GM19467 (cell line): ENCODE results near the gene SLC12A4.

Experiments
- ATAC-seq: cut with Tn5 transposase; IDR thresholded peaks from one replicate; pipeline ENCODE4 v1.9.1; 2021; ENCODE audit warnings: mild to moderate bottlenecking, moderate library complexity; ENCODE audit not compliant: unreplicated experiment

Gene SLC12A4

DNA sequence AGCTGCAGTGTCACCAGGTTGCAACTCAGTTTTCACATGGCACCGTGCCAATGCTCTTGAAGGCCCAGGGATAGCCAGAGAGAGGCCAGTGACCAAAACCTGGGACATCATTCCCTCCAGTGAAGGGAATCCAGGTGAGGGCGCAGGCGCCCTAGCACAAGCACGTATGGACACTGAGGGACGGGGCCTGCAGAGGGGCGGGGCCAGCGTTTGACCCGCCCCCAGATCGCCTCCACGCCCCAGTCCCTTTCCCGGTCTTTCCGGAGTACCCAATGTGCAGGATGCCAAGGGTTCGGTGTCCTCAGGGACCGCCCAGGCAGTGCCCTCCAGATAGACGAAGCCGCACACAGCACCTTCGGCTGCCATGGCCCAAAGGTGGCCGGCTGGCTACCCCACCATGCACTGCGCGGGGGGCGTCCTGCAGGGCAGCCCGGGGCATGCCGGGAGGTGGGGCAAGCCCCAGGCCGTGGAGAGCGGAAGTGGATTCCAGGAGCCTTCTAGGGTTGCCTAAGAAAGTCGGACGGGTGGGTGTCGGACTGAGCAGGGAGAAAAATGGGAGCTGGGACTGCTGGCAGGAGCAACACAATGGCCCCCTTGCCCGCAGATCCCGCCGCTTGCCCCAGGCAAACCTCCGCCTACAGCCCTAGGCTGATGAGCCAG, 4.6 kb downstream of the SLC12A4 start:
- ATAC-seq: no peak

DNA sequence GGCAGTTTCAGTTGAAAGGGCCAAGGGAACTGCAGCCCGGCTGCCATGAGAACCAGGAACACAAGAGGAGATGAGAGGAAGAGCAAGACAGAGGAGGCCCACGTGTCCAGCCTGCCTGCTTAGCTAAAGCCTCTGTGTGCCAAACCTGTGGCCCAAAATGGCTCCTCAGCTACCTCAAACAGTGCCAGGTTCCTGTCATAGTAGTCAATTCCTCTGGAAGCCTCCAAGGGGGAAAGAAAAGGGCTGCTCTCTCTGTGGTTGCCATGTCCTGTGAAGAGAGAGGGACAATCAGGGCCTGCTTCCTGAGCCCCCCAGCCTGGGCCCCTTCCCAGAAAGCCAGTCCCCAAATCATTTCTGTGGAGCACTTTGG, 5.2 kb downstream of the SLC12A4 start:
- ATAC-seq: no peak

DNA sequence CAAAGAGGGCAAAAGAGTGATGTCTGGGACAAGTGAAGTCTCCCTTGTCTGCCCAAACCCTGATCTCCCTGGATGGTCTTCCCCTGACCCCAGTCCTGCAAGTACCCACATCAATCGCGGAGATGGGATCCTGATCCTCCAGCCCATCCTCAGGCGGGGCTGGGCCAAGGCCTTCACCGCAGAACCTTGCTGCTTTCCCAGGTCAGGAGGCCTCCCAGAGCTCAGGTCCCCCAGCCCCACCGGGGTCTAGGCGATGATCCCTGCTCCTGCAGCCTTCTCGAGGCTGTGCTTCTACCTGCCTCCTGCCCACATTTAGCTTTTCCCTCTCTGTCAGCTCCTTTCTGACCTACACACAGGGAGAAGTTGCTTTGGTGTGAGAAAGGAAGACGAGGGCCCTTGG, 6.3 kb downstream of the SLC12A4 start:
- no peak for ATAC-seq

DNA sequence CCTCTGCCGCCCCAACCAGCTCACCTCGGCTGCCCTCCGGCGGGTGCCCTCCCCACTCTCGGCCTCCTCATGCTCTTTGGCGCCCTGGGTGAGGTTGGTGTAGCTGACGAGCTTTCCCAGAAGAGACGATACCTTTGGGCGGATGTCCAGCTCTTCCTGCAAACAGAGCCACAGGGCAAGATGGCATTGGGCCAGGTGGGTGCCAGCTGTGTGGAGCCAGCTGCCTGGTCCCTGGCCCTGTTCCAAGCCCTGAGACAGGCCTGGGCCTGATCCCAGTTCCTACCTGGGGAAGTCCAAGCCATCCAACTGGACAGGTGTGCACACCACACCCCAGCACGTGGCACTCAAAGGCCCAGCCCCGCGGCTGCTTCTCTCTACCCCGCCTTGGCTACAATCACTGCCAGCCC, 6.9 kb downstream of the SLC12A4 start:
- ATAC-seq: no peak

DNA sequence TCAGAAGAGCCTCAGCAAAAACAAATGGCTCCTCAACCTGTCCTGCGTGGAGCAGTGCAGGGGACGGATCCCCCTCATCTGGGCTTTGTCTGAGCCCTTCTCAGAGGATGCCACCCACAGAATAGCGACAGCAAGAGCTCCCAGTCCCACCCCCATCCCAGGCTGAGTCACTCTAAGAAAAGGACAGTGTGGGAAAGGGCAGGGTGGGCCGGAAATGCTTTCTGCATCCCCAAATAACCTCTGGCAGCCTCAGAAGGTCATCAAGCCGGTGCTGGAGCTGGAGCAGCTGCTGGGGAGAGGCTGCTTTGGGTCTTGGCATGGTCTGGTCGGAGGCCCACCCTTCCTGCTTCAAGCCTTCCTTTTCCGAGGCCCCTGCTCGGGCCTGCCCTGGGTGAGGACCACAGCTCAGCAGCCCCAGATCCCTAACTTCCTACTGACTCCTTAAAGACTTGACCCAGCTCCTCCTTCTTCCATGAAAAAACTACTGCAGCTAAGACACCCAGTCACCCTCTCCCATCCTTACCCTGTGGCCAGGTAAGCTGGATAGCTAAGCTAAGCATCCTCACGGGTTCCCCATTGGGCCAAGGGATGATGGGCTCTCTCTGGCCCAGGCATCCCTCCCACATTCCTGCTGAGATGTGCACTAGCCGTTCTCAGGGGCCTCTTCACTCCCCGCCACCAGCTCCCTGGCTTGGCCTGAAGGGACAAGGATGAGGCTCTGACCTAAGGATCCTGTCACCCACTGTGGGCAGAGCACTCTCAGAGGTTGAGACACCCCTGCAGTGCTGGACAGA, 8.7 kb downstream of the SLC12A4 start:
- no peak for ATAC-seq

DNA sequence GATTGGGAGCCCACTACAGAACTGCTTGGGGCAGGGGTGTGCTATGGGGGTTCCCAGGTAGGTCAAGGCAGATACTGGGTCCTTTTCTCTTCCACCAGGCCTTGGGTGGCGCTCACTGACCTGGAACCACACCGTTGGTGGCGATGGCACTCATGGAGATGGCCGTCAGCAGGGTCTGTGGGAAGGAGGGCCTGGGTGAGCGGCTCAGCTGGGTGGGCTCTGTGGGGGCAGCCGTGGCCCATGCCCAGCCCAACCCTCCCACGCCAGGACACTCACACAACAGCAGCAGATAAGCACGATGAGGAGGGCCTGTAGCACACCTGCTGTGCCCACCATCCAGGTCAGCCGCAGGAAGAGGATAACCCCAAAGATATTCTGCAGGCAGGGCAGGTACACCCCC, 10.8 kb downstream of the SLC12A4 start:
- no peak for ATAC-seq

DNA sequence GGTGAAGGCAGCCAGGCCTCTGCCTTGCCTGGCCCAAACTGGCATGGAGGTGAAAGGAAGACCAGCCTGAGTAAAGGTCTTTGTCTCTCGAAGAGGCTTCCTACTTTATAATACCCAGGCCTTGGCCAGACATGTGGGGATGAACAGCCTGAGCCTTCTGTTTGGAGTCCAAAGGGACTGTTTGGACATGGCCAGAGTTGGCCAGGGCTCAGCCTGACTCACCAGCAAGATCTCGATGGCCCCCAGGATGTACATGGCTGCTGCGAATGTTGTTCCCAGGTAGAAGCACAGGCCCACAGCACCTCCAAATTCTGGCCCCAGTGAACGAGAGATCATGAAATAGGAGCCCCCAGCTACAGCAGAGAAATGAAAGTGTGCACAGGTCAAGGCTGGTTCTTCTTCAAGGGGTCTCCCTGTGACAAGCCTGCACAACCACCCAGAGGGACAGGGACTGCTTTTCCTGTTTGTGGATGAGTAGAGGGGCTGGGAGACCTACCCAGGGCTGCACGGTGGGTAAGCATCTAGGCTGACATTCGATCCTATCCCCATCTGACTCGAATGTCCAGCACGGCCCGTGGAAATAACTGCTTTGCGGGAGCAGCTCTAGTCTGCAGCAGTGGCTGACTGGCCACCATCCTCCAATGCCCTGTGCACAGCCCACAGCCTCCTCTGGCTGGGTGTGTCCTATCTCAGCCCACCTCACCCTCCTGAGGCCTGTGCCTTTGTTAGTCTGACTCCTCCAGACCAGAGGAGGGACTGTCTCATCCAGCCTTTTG, 13.8 kb downstream of the SLC12A4 start:
- ATAC-seq: no peak

DNA sequence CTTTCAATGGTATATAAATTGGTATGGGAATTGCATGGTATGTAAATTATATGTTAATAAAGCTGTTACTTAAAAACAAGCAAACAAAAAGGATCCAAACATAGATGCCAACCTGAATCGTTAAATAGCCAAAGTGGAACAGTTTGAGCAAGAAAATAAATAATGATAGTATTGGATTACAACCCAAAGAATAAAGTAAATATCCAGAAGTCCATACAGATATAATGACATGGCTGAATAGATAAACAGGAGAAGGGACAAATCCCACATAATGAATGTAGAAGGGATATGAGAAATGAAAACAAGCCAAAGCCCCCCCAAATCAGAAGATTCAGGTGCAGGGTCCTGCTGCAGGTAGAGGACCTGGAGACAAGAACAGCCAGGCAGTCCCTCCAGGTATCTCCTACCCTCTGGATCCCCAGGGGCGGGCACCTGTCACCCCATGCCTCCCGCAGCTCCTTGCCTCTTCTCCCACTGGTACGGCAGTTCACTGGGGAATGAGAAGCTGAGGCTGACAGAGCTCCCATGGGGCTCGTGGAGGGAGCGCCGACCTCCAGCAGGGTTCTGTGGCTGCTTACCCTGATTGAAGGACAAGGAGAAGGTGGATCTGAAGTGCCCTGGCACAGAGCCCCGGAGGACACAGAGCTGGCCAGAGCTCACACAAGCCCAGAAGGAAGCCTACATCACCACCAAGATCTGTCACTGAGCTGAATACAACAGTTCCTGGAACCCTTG, 14.6 kb downstream of the SLC12A4 start:
- no peak for ATAC-seq

DNA sequence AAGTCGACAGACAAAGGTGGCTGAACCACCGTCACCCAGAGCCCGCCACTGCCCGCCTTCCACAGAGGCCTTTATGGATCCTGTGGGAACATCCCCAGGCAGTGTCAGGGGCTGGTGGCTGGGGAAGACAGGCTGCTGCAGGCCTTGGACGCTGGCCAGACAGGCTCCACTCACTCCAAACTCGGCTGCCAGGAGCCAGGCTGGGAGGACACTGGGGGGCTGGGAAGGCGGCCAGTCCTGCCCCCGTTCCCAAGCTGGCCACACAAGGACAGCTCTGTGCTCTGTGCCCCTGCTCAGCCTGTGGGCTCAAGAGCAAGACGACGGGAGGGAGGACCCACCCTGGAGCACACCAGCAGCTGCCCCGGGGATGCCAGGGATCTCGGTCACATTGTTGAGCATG, 17.0 kb downstream of the SLC12A4 start:
- no peak for ATAC-seq

DNA sequence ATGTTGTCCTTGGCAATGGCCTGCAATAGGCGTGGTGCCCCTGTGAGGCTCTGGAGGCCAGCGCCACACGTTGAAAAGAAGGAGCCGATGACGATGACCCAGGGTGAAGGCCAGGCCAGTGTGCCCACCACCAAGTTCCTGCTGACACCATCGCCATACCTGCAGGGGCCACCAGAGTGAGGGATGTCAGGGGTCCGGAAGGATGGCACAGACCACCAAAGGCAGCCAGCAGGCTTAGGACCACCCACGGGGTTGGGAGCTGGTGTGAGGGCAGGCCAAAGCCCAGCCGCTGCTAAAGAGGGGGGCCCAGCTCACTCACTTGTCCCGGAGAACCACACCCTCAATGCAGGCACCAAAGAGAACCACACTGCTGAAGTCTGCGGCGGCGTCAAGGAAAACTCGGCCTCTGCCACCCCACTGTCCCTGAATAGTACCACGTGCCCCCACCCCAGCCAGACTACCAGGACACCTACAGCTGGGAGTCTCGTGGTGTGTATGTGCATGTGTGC, 18.0 kb downstream of the SLC12A4 start:
- no peak for ATAC-seq

DNA sequence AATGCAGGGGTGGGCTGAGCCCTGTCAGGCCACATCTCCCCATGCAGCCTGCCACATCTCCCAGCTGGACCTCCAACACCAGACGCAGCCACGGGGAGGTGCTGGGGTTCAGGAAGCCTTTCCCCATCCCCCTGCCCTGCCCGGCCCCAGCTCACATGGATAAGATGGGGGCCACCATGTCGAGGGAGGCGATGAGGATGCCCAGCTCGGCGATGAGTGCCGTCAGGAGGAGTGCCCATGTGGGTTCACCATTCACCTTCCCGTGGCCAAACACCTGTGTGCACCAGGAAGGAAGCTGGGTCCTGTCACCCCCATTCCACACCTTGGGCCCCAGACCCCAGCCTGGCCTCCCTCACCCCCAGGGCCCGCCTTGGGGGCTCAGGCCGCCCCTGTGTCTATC, 18.8 kb downstream of the SLC12A4 start:
- no peak for ATAC-seq

DNA sequence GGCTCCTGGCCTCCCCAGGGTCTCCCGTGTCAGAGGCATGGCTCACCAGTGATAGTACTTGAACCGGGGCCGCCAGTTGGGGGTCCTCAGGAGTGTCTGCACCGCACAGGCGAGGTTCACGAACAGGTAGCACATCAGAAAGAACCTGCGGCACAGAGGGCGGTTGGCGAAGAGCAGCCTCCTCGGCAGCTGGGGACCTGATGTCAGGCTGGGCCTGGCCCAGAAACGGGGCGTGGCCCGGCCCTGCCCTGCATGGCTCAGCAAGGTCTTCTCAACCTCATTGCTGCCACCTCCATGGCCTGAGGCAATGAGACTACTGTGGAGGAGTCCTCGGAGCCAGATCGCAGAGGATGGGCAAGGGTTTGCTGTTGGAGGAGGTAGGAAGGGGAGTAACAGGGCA, 20.4 kb downstream of the SLC12A4 start:
- ATAC-seq: no peak

DNA sequence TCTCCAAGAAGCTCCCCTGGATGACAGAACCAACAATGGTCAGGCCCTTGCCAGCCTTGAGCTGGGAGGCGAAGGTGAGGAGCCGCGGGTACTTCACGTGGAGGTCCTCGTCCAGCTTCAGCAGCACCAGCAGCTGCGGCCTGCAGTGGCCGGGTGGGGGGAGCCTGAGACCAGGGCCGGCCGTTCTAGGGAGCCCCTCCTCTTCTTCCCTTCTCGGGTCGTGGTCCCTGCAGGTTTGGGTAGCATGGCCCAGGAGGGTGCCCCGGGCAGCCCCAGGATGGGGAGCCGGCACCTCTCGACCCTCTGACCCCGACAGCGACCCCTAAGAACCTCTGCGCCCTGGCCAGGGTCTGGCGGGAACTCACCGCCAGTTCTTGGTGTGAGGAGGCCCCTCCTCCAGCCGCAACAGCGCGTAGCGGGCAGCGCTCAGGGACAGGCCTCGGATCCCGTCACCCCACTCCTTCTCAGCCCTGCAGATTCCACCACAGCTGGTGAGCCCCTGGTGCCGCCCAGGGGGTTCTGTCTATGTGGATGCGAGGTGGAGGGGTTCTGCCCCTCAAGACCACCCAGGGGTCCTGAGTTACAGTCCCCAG, 21.4 kb downstream of the SLC12A4 start:
- no peak for ATAC-seq

DNA sequence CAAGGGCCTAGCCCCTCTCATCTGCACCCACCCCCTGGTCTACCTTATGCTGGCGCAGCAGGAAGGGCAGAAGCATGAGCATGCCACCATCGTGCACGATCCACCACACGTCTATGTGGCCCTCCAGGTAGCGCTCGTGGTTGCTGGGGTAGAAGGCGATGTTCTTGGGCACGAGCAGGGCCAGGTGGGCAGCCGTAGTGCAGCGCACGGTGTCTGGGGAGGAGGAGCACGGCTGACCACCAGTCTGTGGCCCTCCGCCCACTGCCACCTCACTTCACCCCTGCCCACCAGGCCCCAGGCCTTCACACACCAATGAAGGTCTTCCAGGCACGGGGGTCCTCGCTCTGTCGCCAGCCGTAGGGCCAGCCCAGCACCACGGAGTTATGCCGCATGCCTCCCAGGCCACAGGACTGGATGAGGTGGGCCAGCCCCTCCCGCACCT, 22.3 kb downstream of the SLC12A4 start:
- no peak for ATAC-seq

DNA sequence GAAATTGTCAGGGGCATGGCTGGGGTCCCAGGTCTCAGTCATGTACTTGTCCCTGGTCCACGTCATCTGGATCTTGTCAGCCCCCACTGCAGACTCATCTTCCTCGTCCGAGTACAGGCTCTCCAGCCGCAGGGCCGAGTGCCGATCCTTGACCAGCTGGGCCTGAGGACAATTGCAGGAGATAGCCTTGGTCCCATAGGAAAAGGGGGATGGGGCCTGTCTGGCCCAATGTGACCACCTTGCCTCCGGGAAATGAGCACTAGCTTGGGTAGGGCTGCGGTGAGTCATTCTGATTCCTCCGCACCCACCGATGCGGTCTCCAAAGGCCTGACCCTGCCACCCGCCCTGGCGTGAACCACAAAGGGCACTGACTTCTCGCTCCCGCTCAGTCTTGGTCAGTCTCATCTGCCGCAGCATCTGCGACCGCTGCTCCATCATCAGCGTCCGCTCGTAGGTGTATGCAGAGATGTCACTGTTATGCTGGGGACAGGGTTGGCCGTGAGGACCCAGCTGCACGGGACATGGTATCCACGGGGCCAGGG, 23.0 kb downstream of the SLC12A4 start:
- no peak for ATAC-seq

DNA sequence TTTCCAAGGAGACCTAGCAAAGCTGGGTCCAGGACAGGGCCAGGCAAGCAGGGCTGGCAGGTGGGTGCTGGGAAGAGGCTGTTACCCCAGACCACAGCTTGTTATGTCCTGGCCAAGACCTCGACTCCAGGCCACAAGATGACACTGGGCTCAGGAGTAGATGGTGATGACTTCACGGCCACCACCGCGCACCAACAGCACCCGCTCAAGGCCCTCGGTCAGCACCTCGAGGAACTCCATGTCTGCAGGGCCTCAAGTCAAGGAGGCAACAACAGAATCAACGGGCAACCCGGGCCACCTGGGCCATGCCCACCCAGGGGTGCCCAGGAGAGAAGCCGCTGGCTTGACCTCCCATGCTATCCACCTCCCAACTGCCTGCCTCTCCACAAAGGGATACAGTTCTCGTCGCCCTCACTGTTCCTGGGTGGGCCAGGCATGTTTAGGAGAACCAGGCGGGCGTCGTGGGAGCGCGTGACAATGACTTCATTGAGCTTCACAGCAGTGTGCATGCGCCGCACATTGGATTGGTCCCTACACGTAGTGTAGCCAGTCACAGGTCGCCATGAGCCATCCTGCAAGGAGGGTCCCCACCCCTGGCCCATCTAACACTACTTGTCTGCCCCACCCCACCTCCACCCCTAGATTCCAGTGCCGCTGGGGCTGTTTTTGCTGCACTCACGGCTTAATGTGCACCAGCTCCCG, 23.6 kb downstream of the SLC12A4 start:
- ATAC-seq: no peak

DNA sequence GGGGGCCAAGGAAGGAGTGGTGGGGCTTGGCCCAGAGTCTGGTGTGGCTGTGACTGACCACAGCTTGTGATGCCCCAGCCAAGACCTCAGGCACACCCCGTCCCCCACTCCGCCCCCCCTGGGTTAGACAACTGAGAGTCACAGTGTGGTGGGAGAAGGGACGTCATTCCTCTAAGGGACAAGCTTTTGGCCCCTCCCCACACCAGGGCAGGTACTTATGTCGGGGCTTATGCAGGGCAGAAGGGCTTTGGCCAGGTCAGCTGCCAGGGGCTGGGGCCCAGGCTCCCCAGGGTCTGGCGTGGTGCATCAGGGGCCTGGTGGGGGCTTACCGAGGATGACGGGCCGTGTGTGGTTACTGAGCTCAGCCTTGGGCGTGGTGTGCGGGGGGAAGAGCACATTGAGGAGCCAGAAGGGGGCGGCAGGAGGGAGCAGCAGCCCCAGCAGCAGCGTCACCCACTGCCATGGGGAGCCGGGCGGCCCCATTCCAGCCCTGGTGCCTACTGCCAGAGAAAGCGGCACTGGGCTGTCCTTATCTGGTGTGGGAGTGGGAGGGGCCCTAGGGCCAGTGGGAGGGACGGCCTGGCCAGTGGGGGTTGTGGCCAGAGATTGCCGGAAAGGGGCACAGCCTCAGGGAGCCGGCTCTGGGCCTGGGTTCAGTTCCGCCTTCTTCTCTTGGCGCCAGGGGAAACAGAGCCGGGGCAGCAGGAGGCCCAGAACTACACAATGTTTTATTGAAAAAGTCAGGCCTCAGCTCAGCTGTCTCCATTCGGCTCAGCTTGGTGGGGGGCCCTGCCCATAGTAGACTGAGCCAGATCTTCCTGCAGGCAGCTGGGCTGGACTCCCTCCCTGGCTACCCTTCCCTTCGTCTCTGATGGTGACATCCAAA, 24.6 kb downstream of the SLC12A4 start, which contains the start of gene LCAT:
Gene LCAT, minus strand, starts transcription at position 502 of the 886 bp plus-strand sequence. Its CDS starts 19 bp downstream, at position 483.
- ATAC-seq: no peak

DNA sequence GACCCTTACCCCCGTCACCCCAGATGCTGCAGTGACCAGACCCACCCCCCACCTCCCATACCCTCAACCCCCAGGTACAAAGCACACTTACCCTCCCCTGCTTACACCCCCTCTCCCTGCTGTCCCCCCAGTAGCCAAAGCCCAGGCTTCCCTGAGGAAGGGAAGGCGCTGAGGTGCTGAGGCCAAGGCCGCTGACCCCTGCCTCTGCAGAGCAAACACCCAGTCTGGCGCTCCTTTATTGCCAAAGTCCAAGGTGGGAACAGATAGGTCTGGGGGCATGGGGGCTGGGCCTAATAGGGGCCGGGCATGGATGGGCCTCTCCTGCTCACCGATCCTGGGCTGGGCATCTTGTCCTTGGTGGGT, 25.2 kb downstream of the SLC12A4 start:
- no peak for ATAC-seq
